ENCODE data around the gene HES1. TPM values are rescaled to one million over a fixed set of nuclear protein-coding genes. Genes with fewer than 3 reads are reported as not detected.
"Not testable (repeated sequence)": the region's sequence is repeated elsewhere in the genome, so short reads cannot be mapped to it uniquely, and the experiment has no call there.

The HES1 gene
- total and polyA plus RNA-seq, 7 donors, result 6.5 to 33.3 (median 10.9) TPM

GRCh38 chr3:194089357-194090177, 46.4 kb upstream of the HES1 start:
- DNase-seq (peak; percentile 83 to 85), ATAC-seq (peak; percentile 75 to 90 (median 86))
- no peaks in the 10 kb centered on the region for H3K36me3 ChIP-seq (ENCODE audit: insufficient read depth in 1 of 2, low read depth in 1 of 2)
- H3K27me3 ChIP-seq (ENCODE audit: insufficient read depth in 3 of 3, low read length in 2 of 3), result no peaks in the 10 kb centered on the region
- no peak for TF ChIP-seq CTCF (IDR thresholded peaks at IDR 0.05)
- H3K4me3 ChIP-seq, result no peak overlapping the region
- peak overlapping the region; percentile 54 for H3K27ac ChIP-seq
- H3K4me1 ChIP-seq, result peaks cover 3% of the 10 kb centered on the region
- WGBS, 3 donors, result 54 to 63% (median 55%) methylated on average over 18 of the region's 18 CpGs
- intact Hi-C loops (cut with DNase I), result no loop called here
- H3K9me3 ChIP-seq, result no peaks in the 10 kb centered on the region

DNA sequence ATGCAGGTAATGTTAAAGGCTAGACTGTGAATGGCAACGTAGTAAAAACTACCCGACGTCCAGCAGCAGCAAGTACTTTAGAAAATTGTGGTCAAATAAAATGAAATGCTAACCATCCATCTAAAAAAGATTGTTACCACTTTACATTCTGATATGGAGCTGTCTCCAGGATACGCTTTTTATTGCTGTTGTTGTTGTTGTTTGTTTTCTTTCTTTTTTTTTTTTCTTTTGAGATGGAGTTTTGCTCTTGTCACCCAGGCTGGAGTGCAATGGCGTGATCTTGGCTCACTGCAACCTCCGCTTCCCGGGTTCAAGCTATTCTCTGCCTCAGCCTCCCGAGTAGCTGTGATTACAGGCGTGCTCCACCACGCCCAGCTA, 45.8 kb upstream of the HES1 start:
- intact Hi-C loops (cut with DNase I); DNase-seq; H3K4me1 ChIP-seq; H3K27ac ChIP-seq; H3K27me3 ChIP-seq (ENCODE audit: insufficient read depth in 3 of 3, low read length in 2 of 3); H3K4me3 ChIP-seq; ATAC-seq; H3K36me3 ChIP-seq (ENCODE audit: insufficient read depth in 1 of 2, low read depth in 1 of 2); H3K9me3 ChIP-seq: not testable (repeated sequence)
- 97 to 98% (median 97%) methylated on average over 10 of the region's 10 CpGs for WGBS, 3 donors

GRCh38 chr3:194090716-194091115, 45.2 kb upstream of the HES1 start:
- no peaks in the 10 kb centered on the region for H3K9me3 ChIP-seq
- intact Hi-C loops (cut with DNase I), result no loop called here
- H3K4me1 ChIP-seq, result peaks cover 3% of the 10 kb centered on the region
- H3K27me3 ChIP-seq (ENCODE audit: insufficient read depth in 3 of 3, low read length in 2 of 3), result no peaks in the 10 kb centered on the region
- WGBS, 3 donors, result 95 to 98% (median 98%) methylated on average over 8 of the region's 8 CpGs
- H3K36me3 ChIP-seq (ENCODE audit: insufficient read depth in 1 of 2, low read depth in 1 of 2), result no peaks in the 10 kb centered on the region
- DNase-seq (no peak), ATAC-seq (no peak)
- H3K4me3 ChIP-seq, result no peak overlapping the region
- TF ChIP-seq CTCF (IDR thresholded peaks at IDR 0.05), result no peak
- H3K27ac ChIP-seq, result no peak overlapping the region

GRCh38 chr3:194091141-194091540, 44.8 kb upstream of the HES1 start:
- intact Hi-C loops (cut with DNase I), result no loop called here
- ATAC-seq (no peak), DNase-seq (no peak)
- Histone ChIP-seq H3K27me3 (ENCODE audit: insufficient read depth in 3 of 3, low read length in 2 of 3) (no peaks in the 10 kb centered on the region), H3K36me3 (ENCODE audit: insufficient read depth in 1 of 2, low read depth in 1 of 2) (no peaks in the 10 kb centered on the region), H3K9me3 (no peaks in the 10 kb centered on the region), H3K4me3 (no peak overlapping the region), H3K27ac (no peak overlapping the region), H3K4me1 (peaks cover 3% of the 10 kb centered on the region)
- TF ChIP-seq CTCF (IDR thresholded peaks at IDR 0.05), result no peak
- WGBS, 3 donors, result 48 to 70% (median 60%) methylated on average over 2 of the region's 2 CpGs

DNA sequence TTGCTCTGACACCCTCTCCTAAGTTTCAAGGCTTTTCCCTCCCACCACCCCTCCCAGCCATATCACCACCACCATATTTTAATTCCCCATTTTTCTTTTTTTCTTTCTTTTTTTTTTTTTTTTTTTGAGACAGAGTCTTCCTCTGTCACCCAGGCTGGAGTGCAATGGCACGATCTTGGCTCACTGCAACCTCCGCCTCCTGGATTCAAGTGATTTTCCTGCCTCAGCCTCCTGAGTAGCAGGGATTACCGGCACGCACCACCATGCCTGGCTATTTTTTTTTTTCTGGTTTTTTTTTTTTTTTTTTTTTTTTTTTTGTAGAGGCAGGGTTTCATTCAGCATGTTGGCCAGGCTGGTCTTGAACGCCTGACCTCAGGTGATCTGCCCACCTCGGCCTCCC, 44.1 kb upstream of the HES1 start:
- intact Hi-C loops (cut with DNase I); DNase-seq; H3K4me1 ChIP-seq; H3K27ac ChIP-seq; H3K36me3 ChIP-seq (ENCODE audit: insufficient read depth in 1 of 2, low read depth in 1 of 2); H3K9me3 ChIP-seq; ATAC-seq; H3K4me3 ChIP-seq; H3K27me3 ChIP-seq (ENCODE audit: insufficient read depth in 3 of 3, low read length in 2 of 3): not testable (repeated sequence)
- 90 to 93% (median 93%) methylated on average over 6 of the region's 6 CpGs for WGBS, 3 donors
